GM18868 (cell line): ENCODE data around the gene PPP5C.
"Not testable (repeated sequence)": the region's sequence is repeated elsewhere in the genome, so short reads cannot be mapped to it uniquely, and the experiment has no call there.

Experiments used
- ATAC-seq: cut with Tn5 transposase; IDR thresholded peaks from one replicate; pipeline ENCODE4 v1.9.1; 2021; ENCODE audit warnings: mild to moderate bottlenecking, moderate library complexity; ENCODE audit not compliant: unreplicated experiment

PPP5C gene

GRCh38 chr19:46346821-46347571 lies at the start of gene PPP5C:
Gene PPP5C (plus strand): TSS chr19:46347087. CDS start chr19:46347097, 10 bp downstream.
- ATAC-seq, result peak; percentile 63

GRCh38 chr19:46297700-46298478 lies 49.0 kb upstream of the PPP5C start:
- ATAC-seq, result no peak

GRCh38 chr19:46298479-46299003 lies 48.3 kb upstream of the PPP5C start:
- no peak for ATAC-seq

GRCh38 chr19:46299004-46299509 lies 47.8 kb upstream of the PPP5C start:
- ATAC-seq, result no peak

- no peak for ATAC-seq
These were observed 47.2 kb upstream of the PPP5C start for GRCh38 chr19:46299695-46300094.

- ATAC-seq, result no peak
These were observed 43.6 kb upstream of the PPP5C start for GRCh38 chr19:46303322-46303690.

GRCh38 chr19:46303691-46304397 lies 43.0 kb upstream of the PPP5C start:
- ATAC-seq, result no peak

GRCh38 chr19:46306501-46306900 lies 40.4 kb upstream of the PPP5C start:
- no peak for ATAC-seq

GRCh38 chr19:46308510-46308909 lies 38.4 kb upstream of the PPP5C start:
- no peak for ATAC-seq

- no peak for ATAC-seq
These were observed 37.8 kb upstream of the PPP5C start for GRCh38 chr19:46309056-46309455.

- ATAC-seq, result no peak
These were observed 35.4 kb upstream of the PPP5C start for GRCh38 chr19:46311444-46311843.

- ATAC-seq, result not testable (repeated sequence)
These were observed 33.1 kb upstream of the PPP5C start for GRCh38 chr19:46313540-46314469.

- no peak for ATAC-seq
These were observed 29.5 kb upstream of the PPP5C start for GRCh38 chr19:46317339-46317738.

- no peak for ATAC-seq
These were observed 27.3 kb upstream of the PPP5C start for GRCh38 chr19:46319613-46320012.

GRCh38 chr19:46320559-46320958 lies 26.3 kb upstream of the PPP5C start:
- no peak for ATAC-seq

- ATAC-seq, result no peak
These were observed 25.2 kb upstream of the PPP5C start for GRCh38 chr19:46321653-46322052.

GRCh38 chr19:46323227-46323626 lies 23.7 kb upstream of the PPP5C start:
- not testable (repeated sequence) for ATAC-seq

GRCh38 chr19:46324277-46324676 lies 22.6 kb upstream of the PPP5C start:
- no peak for ATAC-seq

GRCh38 chr19:46326608-46327007 lies 20.3 kb upstream of the PPP5C start:
- ATAC-seq, result no peak

- no peak for ATAC-seq
These were observed 18.8 kb upstream of the PPP5C start for GRCh38 chr19:46328079-46328478.
